Lower leg skin (tissue), 4 donors: ENCODE data around the gene CLEC4D. TPM values are rescaled to one million over a fixed set of nuclear protein-coding genes. Genes with fewer than 3 reads are reported as not detected.

Experiments used
- DNase-seq, 2 donors: peaks; one replicate each; pipeline ENCODE4 v3.0.0-alpha.2; 2019; ENCODE audit warnings: low spot score in 2 of 2
- H3K4me3 ChIP-seq: fragments of 200-600 bp; sonication (generic); 2 replicates; pipeline ENCODE4 v1.5.1; 2017; ENCODE audit warnings: mild to moderate bottlenecking, low read depth; ENCODE audit not compliant: poor library complexity, severe bottlenecking
- CTCF ChIP-seq, 3 donors: fragments of 450-650 bp; IDR thresholded peaks; one replicate each; pipeline ENCODE4 v1.5.1; 2016; ENCODE audit warnings: antibody characterized with exemption in 3 of 3, mild to moderate bottlenecking in 3 of 3, moderate library complexity in 2 of 3
- POLR2A ChIP-seq, 2 donors: fragments of 450-650 bp; IDR thresholded peaks; one replicate each; pipeline ENCODE4 v1.6.1; 2016 to 2017; ENCODE audit warnings: antibody characterized with exemption in 2 of 2, mild to moderate bottlenecking in 1 of 2, moderate library complexity in 1 of 2
- WGBS, 2 donors: methylation state at CpG; one replicate each; pipeline ENCODE4 v1.1.5; 2018; 5-methylcytosine and 5-hydroxymethylcytosine counted together
- intact Hi-C: fragments of 100-400 bp; cut with DNase I; formaldehyde crosslinking; loops from one replicate; pipeline ENCODE4 v1.15.0; 2023; ENCODE audit warnings: low total_unique reads
- total RNA-seq, 4 donors: library from RNA; depleted of rRNA; stranded (reverse); fragments of >200 nt; gene quantifications; one replicate each; pipeline ENCODE4 v1.1.0, GENCODE V29; 2016

The CLEC4D gene
- under 1 TPM in 1 of 4 donors, not detected in 3; 0.26 TPM for total RNA-seq

DNA sequence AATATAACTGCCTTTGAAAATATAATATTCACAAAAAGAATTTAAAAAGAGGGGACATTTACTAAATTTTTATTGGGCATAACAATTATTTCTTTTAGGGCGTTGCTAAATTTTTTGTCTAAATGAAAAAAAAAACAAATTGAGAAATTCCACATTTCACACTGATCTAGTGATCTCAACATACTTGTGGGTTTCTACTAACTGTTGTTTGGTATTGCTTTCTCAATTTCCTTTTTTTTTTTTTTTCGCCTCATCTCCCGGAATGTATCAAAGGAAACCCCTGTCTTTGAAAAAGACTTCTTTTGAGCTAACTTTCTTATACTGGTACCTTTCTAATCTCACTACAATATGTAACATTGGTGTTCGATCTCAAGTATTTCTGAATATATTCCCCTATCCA is at the start of gene CLEC4D:
TSS of gene CLEC4D (plus strand) at position 248 of the 400 bp plus-strand sequence. CDS start 230 bp downstream, outside the sequence.
- 74 to 75% methylated on average over 4 of the region's 4 CpGs for WGBS, 2 donors
- TF ChIP-seq CTCF (IDR thresholded peaks at IDR 0.05) (no peak), POLR2A (IDR thresholded peaks at IDR 0.05) (no peak)
- intact Hi-C loops: no loop called here
- H3K4me3 ChIP-seq: no peak within 1 kb of the TSS
- no peak for DNase-seq

GRCh38 chr12:8465301-8465996 is 47.9 kb upstream of the CLEC4D start:
- no peak for DNase-seq
- WGBS, 2 donors: 0% methylated on average over 2 of the region's 2 CpGs
- TF ChIP-seq POLR2A (IDR thresholded peaks at IDR 0.05): no peak
- no peak for TF ChIP-seq CTCF (IDR thresholded peaks at IDR 0.05)
- intact Hi-C loops: no loop called here
- H3K4me3 ChIP-seq: no peak overlapping the region

DNA sequence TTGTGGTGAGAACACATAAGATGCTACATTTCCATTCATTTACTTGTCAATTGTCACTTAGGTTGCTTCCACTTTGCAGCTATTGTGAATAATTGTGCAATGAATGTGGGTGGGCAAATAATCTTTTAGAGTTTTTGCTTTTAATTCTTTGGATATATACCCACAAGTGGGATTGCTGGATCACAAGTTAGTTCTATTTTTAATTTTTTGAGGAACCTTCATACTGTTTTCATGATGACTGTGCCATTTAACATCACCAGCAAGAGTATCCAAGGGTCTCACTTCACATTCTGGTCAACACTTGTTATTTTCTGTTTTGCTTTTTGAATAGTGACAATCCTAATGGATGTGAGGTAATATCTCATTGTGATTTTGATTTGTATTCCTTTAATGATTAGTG is 47.1 kb upstream of the CLEC4D start:
- no peak overlapping the region for H3K4me3 ChIP-seq
- intact Hi-C loops: no loop called here

DNA sequence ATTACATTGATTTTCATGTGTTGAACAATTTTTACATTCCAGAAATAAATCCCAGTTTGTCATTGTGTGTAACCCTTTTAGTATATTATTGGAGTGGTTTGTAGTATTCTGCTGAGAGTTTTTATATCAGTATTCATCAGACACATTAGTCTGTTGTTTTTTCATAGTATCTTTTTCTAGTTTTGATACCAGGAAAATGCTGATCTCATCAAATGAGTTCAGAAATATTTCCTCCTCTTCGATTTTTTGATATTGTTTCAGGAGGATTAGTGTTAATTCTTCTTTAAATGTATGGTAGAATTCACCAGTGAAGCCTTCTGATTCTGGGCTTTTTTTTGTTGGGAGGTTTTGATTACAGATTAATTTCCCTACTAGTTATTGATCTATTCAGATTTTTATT is 42.2 kb upstream of the CLEC4D start:
- H3K4me3 ChIP-seq: no peak overlapping the region
- no peak for DNase-seq
- TF ChIP-seq POLR2A (IDR thresholded peaks at IDR 0.05): no peak
- no peak for TF ChIP-seq CTCF (IDR thresholded peaks at IDR 0.05)
- WGBS, 2 donors: 64 to 74% methylated on average over 1 of the region's 1 CpG
- intact Hi-C loops: no loop called here

More for the DNA sequence above, 47.1 kb upstream of the CLEC4D start:
- TF ChIP-seq CTCF (IDR thresholded peaks at IDR 0.05) (no peak), POLR2A (IDR thresholded peaks at IDR 0.05) (no peak)
- DNase-seq: no peak

GRCh38 chr12:8475508-8476203 is 37.6 kb upstream of the CLEC4D start:
- TF ChIP-seq POLR2A (IDR thresholded peaks at IDR 0.05): no peak
- TF ChIP-seq CTCF (IDR thresholded peaks at IDR 0.05): no peak
- intact Hi-C loops: no loop called here
- no peak for DNase-seq
- H3K4me3 ChIP-seq: no peak overlapping the region
